K562 (cell line): ENCODE measurements around the gene PDLIM7. TPM values are rescaled to one million over a fixed set of nuclear protein-coding genes. Genes with fewer than 3 reads are reported as not detected.
A peak's percentile ranks its signal among the peaks of the same experiment; 100 is the strongest.

Experiments
- ELF1 ChIP-seq: fragments of 200-800 bp; sonication (Bioruptor generic); IDR thresholded peaks from 2 replicates; pipeline ENCODE4 v1.6.1; 2016; ENCODE audit warnings: missing genetic modification characterization, missing compliant biosample characterization
- GABPB1 ChIP-seq: sonication (generic); formaldehyde crosslinking; IDR thresholded peaks from 2 replicates; pipeline ENCODE4 v1.8.0; 2022; ENCODE audit warnings: mild to moderate bottlenecking, missing genetic modification reagents
- HDAC2 ChIP-seq: fragments of 450-650 bp; IDR thresholded peaks from 2 replicates; pipeline ENCODE4 v1.6.1; 2016; ENCODE audit warnings: mild to moderate bottlenecking
- MED1 ChIP-seq: sonication (generic); formaldehyde crosslinking; IDR thresholded peaks from 2 replicates; pipeline ENCODE4 v1.8.1; 2023; ENCODE audit warnings: missing genetic modification reagents, borderline replicate concordance
- MTA2 ChIP-seq: fragments of 450-650 bp; IDR thresholded peaks from 2 replicates; pipeline ENCODE4 v1.6.1; 2016; ENCODE audit warnings: low read depth
- POLR2G ChIP-seq: fragments of 200-400 bp; formaldehyde crosslinking; IDR thresholded peaks from 2 replicates; pipeline ENCODE4 v1.6.1; 2017; ENCODE audit warnings: low read depth, mild to moderate bottlenecking, antibody characterized with exemption, low read length, moderate library complexity
- PRPF4 ChIP-seq: fragments of 200-400 bp; formaldehyde crosslinking; IDR thresholded peaks from one replicate; pipeline ENCODE4 v1.6.1; 2017; ENCODE audit warnings: low read length, low read depth, mild to moderate bottlenecking; ENCODE audit not compliant: insufficient read depth, poor library complexity, severe bottlenecking
- PTBP1 ChIP-seq: fragments of 200-400 bp; formaldehyde crosslinking; IDR thresholded peaks from 2 replicates; pipeline ENCODE4 v1.6.1; 2017; ENCODE audit warnings: low read depth, low read length
- RAD51 ChIP-seq: fragments of 450-650 bp; IDR thresholded peaks from 2 replicates; pipeline ENCODE4 v1.7.1; 2016; ENCODE audit warnings: low read depth, mild to moderate bottlenecking, borderline replicate concordance
- RBM22 ChIP-seq: fragments of 200-400 bp; formaldehyde crosslinking; IDR thresholded peaks from 2 replicates; pipeline ENCODE4 v1.6.1; 2018; ENCODE audit warnings: low read length, low read depth; ENCODE audit not compliant: poor library complexity, severe bottlenecking
- RFX1 ChIP-seq: fragments of 450-650 bp; IDR thresholded peaks from 2 replicates; pipeline ENCODE4 v1.6.1; 2016; ENCODE audit warnings: mild to moderate bottlenecking, moderate library complexity
- SAP30 ChIP-seq: fragments of 200-600 bp; sonication (generic); IDR thresholded peaks from 2 replicates; pipeline ENCODE4 v1.6.1; 2012; ENCODE audit warnings: borderline replicate concordance, low read depth, mild to moderate bottlenecking, moderate library complexity, low read length, control low read depth, inconsistent platforms; ENCODE audit not compliant: insufficient read depth, poor library complexity, severe bottlenecking
- SMC3 ChIP-seq: conservative IDR thresholded peaks from 2 replicates; pipeline ENCODE4 v1.6.1; 2011; ENCODE audit warnings: low read depth, low read length, improper control_type of control experiment; ENCODE audit not compliant: insufficient read depth
- SREBF2 ChIP-seq: sonication (generic); formaldehyde crosslinking; IDR thresholded peaks from 2 replicates; pipeline ENCODE4 v1.4.0; 2020; ENCODE audit warnings: mild to moderate bottlenecking, missing genetic modification reagents
- TAF1 ChIP-seq: IDR thresholded peaks from 2 replicates; pipeline ENCODE4 v1.6.1; 2011; ENCODE audit warnings: mild to moderate bottlenecking, low read length, moderate library complexity; ENCODE audit not compliant: insufficient read depth, control insufficient read depth, severe bottlenecking; ENCODE audit errors: extremely low read depth
- ZEB2 ChIP-seq: fragments of 450-650 bp; IDR thresholded peaks from 2 replicates; pipeline ENCODE4 v1.6.1; 2016
- ZNF57 ChIP-seq: fragments of 450-650 bp; formaldehyde crosslinking; IDR thresholded peaks from 2 replicates; pipeline ENCODE4 v1.4.0; 2020; ENCODE audit warnings: mild to moderate bottlenecking, moderate library complexity
- polyA plus RNA-seq, 8 experiments: library from polyadenylated mRNA; depleted of rRNA in 4 of 8; stranded (reverse) in 5 of 8; unstranded in 3 of 8; fragments of >200 nt; fragmentation: Nextera tagmentation in 2 of 8; fragmentation: Illumina TruSeq in 1 of 8; extraction: Ambion mirVana in 2 of 8; extraction: Trizol in 1 of 8; gene quantifications; 2 replicates each; pipeline versions ENCODE4 v1.2.1 to v1.2.3, GENCODE V29; 2011 to 2014; ENCODE audit warnings: inconsistent platforms in 1 of 8, missing spikeins in 1 of 8
- total RNA-seq, 7 experiments: library from RNA; depleted of rRNA in 6 of 7; stranded (reverse); fragments of >200 nt in 6 of 7; fragmentation: Illumina TruSeq in 2 of 7; extraction: Trizol in 2 of 7; gene quantifications; 2 replicates each; pipeline versions ENCODE4 v1.2.1 to v1.2.3, GENCODE V29; 2011 to 2021; ENCODE audit warnings: low replicate concordance in 1 of 7
- TF ChIP-seq, protein P1 (sequence below): IDR thresholded peaks from 2 replicates; pipeline ENCODE4 v1.6.1; 2011; ENCODE audit warnings: borderline replicate concordance, low read depth, mild to moderate bottlenecking, moderate library complexity, low read length; ENCODE audit not compliant: insufficient read depth, poor library complexity, severe bottlenecking
- TF ChIP-seq, protein P2 (sequence below), 3 experiments: fragments of 200-800 bp in 1 of 3; fragments of 250-450 bp in 1 of 3; fragments of 450-650 bp in 1 of 3; sonication (Bioruptor Pico) in 1 of 3; sonication (Bioruptor generic) in 1 of 3; formaldehyde crosslinking in 1 of 3; IDR thresholded peaks; 2 replicates each; pipeline versions ENCODE4 v1.6.1 to v1.8.0; 2016 to 2022; ENCODE audit warnings: mild to moderate bottlenecking in 2 of 3, missing genetic modification characterization in 2 of 3, missing compliant biosample characterization in 1 of 3, moderate library complexity in 1 of 3
- TF ChIP-seq, protein P3 (sequence below): sonication (generic); formaldehyde crosslinking; IDR thresholded peaks from 2 replicates; pipeline ENCODE4 v1.8.0; 2022; ENCODE audit warnings: mild to moderate bottlenecking, missing genetic modification reagents

Gene PDLIM7
- total and polyA plus RNA-seq, 9 of the 15 experiments (the other 6 are each of a cell fraction or from before 2014, with no cell fraction given): 2.1 to 124 (median 32.6) TPM

DNA sequence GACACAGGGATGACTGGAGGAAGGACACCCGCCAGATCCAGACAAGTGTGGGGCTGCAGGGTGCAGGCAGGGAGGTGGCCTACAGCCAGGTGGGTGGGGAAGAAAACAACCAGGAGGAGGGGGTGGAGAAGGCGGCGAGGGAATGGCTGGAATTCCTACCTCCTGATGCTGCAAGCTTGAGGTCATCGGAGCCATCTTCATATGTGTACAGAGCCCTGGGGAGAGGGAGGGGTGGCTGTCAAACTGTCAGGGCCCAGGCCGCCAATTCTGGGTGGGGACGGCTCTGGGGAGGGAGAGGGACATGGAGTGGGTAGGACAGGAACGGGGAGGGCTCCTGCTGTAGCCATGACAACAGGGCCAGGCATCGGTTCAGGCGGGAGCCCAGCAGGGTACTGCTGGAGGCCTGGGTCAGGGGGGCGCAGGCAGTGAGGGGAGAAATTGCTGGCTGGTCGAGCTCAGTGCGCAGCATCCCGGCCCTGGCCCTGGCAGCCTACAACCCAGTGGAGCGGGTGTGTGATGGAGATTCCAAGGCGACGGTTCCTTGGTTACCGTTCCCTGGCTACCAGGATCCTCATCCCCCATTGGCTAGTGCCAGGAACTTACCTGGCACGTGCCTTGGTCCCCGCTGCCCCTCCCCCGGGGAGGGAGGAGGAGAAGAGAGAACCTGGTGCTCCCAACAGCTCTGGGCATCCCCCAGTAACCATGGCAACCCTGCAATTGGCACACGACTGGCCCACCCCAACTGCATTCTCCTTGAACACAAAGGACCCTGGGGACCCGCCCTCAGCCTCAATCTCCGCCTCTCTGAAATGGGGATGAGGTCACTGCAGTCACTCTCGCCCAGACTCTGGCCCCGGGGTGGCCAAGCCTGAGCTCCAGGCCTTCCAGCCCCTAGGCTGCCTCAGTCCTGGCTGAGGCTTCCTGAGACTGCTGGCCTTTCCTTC, 28.4 kb downstream of the PDLIM7 start (continued):
- TF ChIP-seq, protein P1, sequence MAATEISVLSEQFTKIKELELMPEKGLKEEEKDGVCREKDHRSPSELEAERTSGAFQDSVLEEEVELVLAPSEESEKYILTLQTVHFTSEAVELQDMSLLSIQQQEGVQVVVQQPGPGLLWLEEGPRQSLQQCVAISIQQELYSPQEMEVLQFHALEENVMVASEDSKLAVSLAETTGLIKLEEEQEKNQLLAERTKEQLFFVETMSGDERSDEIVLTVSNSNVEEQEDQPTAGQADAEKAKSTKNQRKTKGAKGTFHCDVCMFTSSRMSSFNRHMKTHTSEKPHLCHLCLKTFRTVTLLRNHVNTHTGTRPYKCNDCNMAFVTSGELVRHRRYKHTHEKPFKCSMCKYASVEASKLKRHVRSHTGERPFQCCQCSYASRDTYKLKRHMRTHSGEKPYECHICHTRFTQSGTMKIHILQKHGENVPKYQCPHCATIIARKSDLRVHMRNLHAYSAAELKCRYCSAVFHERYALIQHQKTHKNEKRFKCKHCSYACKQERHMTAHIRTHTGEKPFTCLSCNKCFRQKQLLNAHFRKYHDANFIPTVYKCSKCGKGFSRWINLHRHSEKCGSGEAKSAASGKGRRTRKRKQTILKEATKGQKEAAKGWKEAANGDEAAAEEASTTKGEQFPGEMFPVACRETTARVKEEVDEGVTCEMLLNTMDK: no peak
- no peak for TF ChIP-seq SREBF2 (CRISPR knock-in tag)
- 0 out of 2 replicates have a peak, but pooled peaks have one; percentile 16 for TF ChIP-seq PTBP1
- TF ChIP-seq SAP30: no peak
- peak; percentile 51 for TF ChIP-seq RBM22
- no peak for TF ChIP-seq MTA2
- TF ChIP-seq ELF1 (tag): no peak
- no peak for TF ChIP-seq ZEB2
- no peak for TF ChIP-seq SMC3
- TF ChIP-seq, protein P2, sequence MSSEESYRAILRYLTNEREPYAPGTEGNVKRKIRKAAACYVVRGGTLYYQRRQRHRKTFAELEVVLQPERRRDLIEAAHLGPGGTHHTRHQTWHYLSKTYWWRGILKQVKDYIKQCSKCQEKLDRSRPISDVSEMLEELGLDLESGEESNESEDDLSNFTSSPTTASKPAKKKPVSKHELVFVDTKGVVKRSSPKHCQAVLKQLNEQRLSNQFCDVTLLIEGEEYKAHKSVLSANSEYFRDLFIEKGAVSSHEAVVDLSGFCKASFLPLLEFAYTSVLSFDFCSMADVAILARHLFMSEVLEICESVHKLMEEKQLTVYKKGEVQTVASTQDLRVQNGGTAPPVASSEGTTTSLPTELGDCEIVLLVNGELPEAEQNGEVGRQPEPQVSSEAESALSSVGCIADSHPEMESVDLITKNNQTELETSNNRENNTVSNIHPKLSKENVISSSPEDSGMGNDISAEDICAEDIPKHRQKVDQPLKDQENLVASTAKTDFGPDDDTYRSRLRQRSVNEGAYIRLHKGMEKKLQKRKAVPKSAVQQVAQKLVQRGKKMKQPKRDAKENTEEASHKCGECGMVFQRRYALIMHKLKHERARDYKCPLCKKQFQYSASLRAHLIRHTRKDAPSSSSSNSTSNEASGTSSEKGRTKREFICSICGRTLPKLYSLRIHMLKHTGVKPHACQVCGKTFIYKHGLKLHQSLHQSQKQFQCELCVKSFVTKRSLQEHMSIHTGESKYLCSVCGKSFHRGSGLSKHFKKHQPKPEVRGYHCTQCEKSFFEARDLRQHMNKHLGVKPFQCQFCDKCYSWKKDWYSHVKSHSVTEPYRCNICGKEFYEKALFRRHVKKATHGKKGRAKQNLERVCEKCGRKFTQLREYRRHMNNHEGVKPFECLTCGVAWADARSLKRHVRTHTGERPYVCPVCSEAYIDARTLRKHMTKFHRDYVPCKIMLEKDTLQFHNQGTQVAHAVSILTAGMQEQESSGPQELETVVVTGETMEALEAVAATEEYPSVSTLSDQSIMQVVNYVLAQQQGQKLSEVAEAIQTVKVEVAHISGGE (CRISPR knock-in tag; IDR thresholded peaks at IDR 0.05): no peak
- no peak for TF ChIP-seq PRPF4
- no peak for TF ChIP-seq RAD51
- TF ChIP-seq, protein P3, sequence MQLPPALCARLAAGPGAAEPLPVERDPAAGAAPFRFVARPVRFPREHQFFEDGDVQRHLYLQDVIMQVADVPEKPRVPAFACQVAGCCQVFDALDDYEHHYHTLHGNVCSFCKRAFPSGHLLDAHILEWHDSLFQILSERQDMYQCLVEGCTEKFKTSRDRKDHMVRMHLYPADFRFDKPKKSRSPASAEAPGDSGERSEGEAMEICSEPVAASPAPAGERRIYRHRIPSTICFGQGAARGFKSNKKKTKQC (CRISPR knock-in tag): no peak
- TF ChIP-seq MED1 (CRISPR knock-in tag): no peak
- TF ChIP-seq ZNF57 (CRISPR knock-in tag): no peak
- 0 out of 2 replicates have a peak, but pooled peaks have one; percentile 30 for TF ChIP-seq HDAC2
- 0 out of 2 replicates have a peak, but pooled peaks have one; percentile 25 for TF ChIP-seq GABPB1 (CRISPR knock-in tag)
- peak; percentile 92 for TF ChIP-seq RFX1
- no peak for TF ChIP-seq TAF1
- peak; percentile 50 for TF ChIP-seq POLR2G
